HepG2 (cell line): ENCODE data around the gene VPS54. TPM values are rescaled to one million over a fixed set of nuclear protein-coding genes. Genes with fewer than 3 reads are reported as not detected.
A peak's percentile ranks its signal among the peaks of the same experiment; 100 is the strongest.

Experiments used
- FOSL1 ChIP-seq: sonication (generic); formaldehyde crosslinking; IDR thresholded peaks from 2 replicates; pipeline ENCODE4 v1.9.0; 2021; ENCODE audit warnings: missing genetic modification reagents, borderline replicate concordance
- FOXO4 ChIP-seq: sonication (generic); formaldehyde crosslinking; conservative IDR thresholded peaks from 2 replicates; pipeline ENCODE4 v1.8.1; 2023; ENCODE audit warnings: missing genetic modification reagents
- HCFC1 ChIP-seq: fragments of 150-350 bp; IDR thresholded peaks from 2 replicates; pipeline ENCODE4 v1.6.1; 2014; ENCODE audit warnings: low read depth, low read length
- MAF1 ChIP-seq: sonication (generic); formaldehyde crosslinking; IDR thresholded peaks from 2 replicates; pipeline ENCODE4 v1.5.0; 2020; ENCODE audit warnings: missing genetic modification reagents, borderline replicate concordance
- MEF2D ChIP-seq: sonication (generic); formaldehyde crosslinking; IDR thresholded peaks from 2 replicates; pipeline ENCODE4 v1.5.1; 2020; ENCODE audit warnings: mild to moderate bottlenecking, missing genetic modification reagents
- MNT ChIP-seq: fragments of 450-650 bp; IDR thresholded peaks from 2 replicates; pipeline ENCODE4 v1.6.1; 2016
- MXD1 ChIP-seq: sonication (generic); formaldehyde crosslinking; IDR thresholded peaks from 2 replicates; pipeline ENCODE4 v1.4.0; 2020; ENCODE audit warnings: mild to moderate bottlenecking, missing genetic modification reagents
- PHF21A ChIP-seq: sonication (generic); formaldehyde crosslinking; IDR thresholded peaks from 2 replicates; pipeline ENCODE4 v1.5.0; 2020; ENCODE audit warnings: mild to moderate bottlenecking, missing genetic modification reagents
- RBFOX2 ChIP-seq: fragments of 200-400 bp; formaldehyde crosslinking; IDR thresholded peaks from 2 replicates; pipeline ENCODE4 v1.6.1; 2017; ENCODE audit warnings: low read depth, mild to moderate bottlenecking, low read length
- RELA ChIP-seq: sonication (generic); formaldehyde crosslinking; IDR thresholded peaks from 2 replicates; pipeline ENCODE4 v1.4.0; 2020; ENCODE audit warnings: missing genetic modification reagents
- UBTF ChIP-seq: sonication (generic); formaldehyde crosslinking; IDR thresholded peaks from 2 replicates; pipeline ENCODE4 v1.4.0; 2020; ENCODE audit warnings: mild to moderate bottlenecking, missing genetic modification reagents
- ZBTB37 ChIP-seq: sonication (generic); formaldehyde crosslinking; IDR thresholded peaks from 2 replicates; pipeline ENCODE4 v1.4.0; 2020; ENCODE audit warnings: mild to moderate bottlenecking, missing genetic modification reagents
- ZNF124 ChIP-seq: sonication (generic); formaldehyde crosslinking; IDR thresholded peaks from 2 replicates; pipeline ENCODE4 v1.4.0; 2020; ENCODE audit warnings: missing genetic modification reagents
- ZNF280D ChIP-seq: sonication (generic); formaldehyde crosslinking; IDR thresholded peaks from 2 replicates; pipeline ENCODE4 v1.5.1; 2020; ENCODE audit warnings: mild to moderate bottlenecking, missing genetic modification reagents
- ZNF781 ChIP-seq: sonication (generic); formaldehyde crosslinking; IDR thresholded peaks from 2 replicates; pipeline ENCODE4 v1.5.1; 2020; ENCODE audit warnings: borderline replicate concordance, mild to moderate bottlenecking, missing genetic modification reagents; ENCODE audit errors: not compliant biosample characterization
- ZNF792 ChIP-seq: IDR thresholded peaks from 2 replicates; pipeline ENCODE4 v1.6.1; 2016
- ZNF841 ChIP-seq: sonication (generic); formaldehyde crosslinking; IDR thresholded peaks from 2 replicates; pipeline ENCODE4 v1.8.1; 2023; ENCODE audit warnings: missing genetic modification reagents, borderline replicate concordance
- polyA plus RNA-seq, 8 experiments: library from polyadenylated mRNA; depleted of rRNA in 3 of 8; stranded (reverse) in 7 of 8; unstranded in 1 of 8; fragments of >200 nt; fragmentation: Illumina TruSeq in 4 of 8; extraction: Trizol in 4 of 8; gene quantifications; 2 replicates each; pipeline versions ENCODE4 v1.2.1 to v1.2.3, GENCODE V29; 2011 to 2016; ENCODE audit warnings: low read depth in 4 of 8, missing spikeins in 1 of 8, mixed read lengths in 1 of 8; ENCODE audit not compliant: insufficient read depth in 1 of 8
- total RNA-seq, 5 experiments: library from RNA; depleted of rRNA; stranded (reverse); fragments of >200 nt; fragmentation: Illumina TruSeq; extraction: Trizol; gene quantifications; 2 replicates each; pipeline ENCODE4 v1.2.3, GENCODE V29; 2016; ENCODE audit warnings: low read depth in 1 of 5

Gene VPS54
- total and polyA plus RNA-seq, 2 of the 13 experiments (the other 11 are each of a cell fraction or from before 2014, with no cell fraction given) = 64.7 to 77.5 TPM

GRCh38 chr2:64024259-64024949, 5.2 kb upstream of the VPS54 start (continued):
- no peak for TF ChIP-seq MNT
- peak; percentile 56; the same call in 1 of the 2 replicates for TF ChIP-seq MEF2D (CRISPR knock-in tag)
- no peak for TF ChIP-seq ZNF781 (CRISPR knock-in tag)
- TF ChIP-seq ZNF280D = peak; percentile 65; the same call in 1 of the 2 replicates
- no peak for TF ChIP-seq HCFC1
- TF ChIP-seq FOXO4 (CRISPR knock-in tag) = no peak
- TF ChIP-seq RBFOX2 = no peak
- TF ChIP-seq MAF1 (CRISPR knock-in tag) = no peak
- TF ChIP-seq UBTF (CRISPR knock-in tag) = no peak
- no peak for TF ChIP-seq ZBTB37 (CRISPR knock-in tag)
- peak; percentile 68; the same call in 1 of the 2 replicates for TF ChIP-seq ZNF124
- peak; percentile 41; the same call in 1 of the 2 replicates for TF ChIP-seq FOSL1 (CRISPR knock-in tag)
- TF ChIP-seq ZNF841 (CRISPR knock-in tag) = no peak
- TF ChIP-seq MXD1 (CRISPR knock-in tag) = no peak
- TF ChIP-seq PHF21A = peak; percentile 74
- 0 out of 2 replicates have a peak, but pooled peaks have one; percentile 23 for TF ChIP-seq ZNF792 (CRISPR knock-in tag)
- no peak for TF ChIP-seq RELA
